HCT116 (cell line): Measurements from ENCODE around the gene CLCN1. TPM values are rescaled to one million over a fixed set of nuclear protein-coding genes. Genes with fewer than 3 reads are reported as not detected.

ENCODE experiments used
- ATAC-seq: fragments of 200-7000 bp; cut with Tn5 transposase; 2 replicates; pipeline ENCODE4 v1.9.1; 2020; ENCODE audit warnings: mild to moderate bottlenecking, moderate library complexity
- BruUV-seq: library from RNA; stranded (reverse); fragments of 400-500 nt; replicated peaks from 2 replicates; lab custom pipeline; 2021; lab: Mats Ljungman, UMichigan
- CTCF ChIA-PET: fragments of 300-600 bp; sonication (Branson Sonifier 250); formaldehyde crosslinking; loops from one replicate; lab custom pipeline; 2021; ENCODE audit warnings: antibody characterized with exemption; lab: Charles Lee
- POLR2A ChIA-PET: fragments of 300-600, 350-600 bp; sonication (Branson Sonifier 250); formaldehyde crosslinking; loops from one replicate; lab custom pipeline; 2021; ENCODE audit warnings: antibody characterized with exemption; lab: Charles Lee
- RAD21 ChIA-PET, 2 experiments: fragments of 300-600 bp; sonication (Branson Sonifier 250); formaldehyde crosslinking; loops; one replicate each; lab custom pipeline; 2023; ENCODE audit warnings: low total read pairs in 2 of 2; ENCODE audit not compliant: uncharacterized antibody in 2 of 2, unreplicated experiment in 2 of 2, low non-redundant PET in 1 of 2; lab: Charles Lee
- DNase-seq: peaks from one replicate; pipeline ENCODE4 v3.0.0-alpha.2; 2010; ENCODE audit warnings: low read depth, low spot score
- H2AFZ ChIP-seq: fragments of 200-600 bp; shearing (Covaris generic), sonication (generic); 2 replicates; pipeline ENCODE4 v1.6.1; 2017; ENCODE audit warnings: low read depth, mixed run types, mixed read lengths, antibody characterized with exemption, low read length; ENCODE audit not compliant: poor library complexity, severe bottlenecking
- H3K27ac ChIP-seq: 2 replicates; pipeline ENCODE4 v1.5.1; 2012; ENCODE audit warnings: low read depth, low read length
- H3K27me3 ChIP-seq: fragments of 200-600 bp; sonication (generic); 2 replicates; pipeline ENCODE4 v1.6.1; 2016; ENCODE audit warnings: mixed run types, low read length, mixed read lengths; ENCODE audit not compliant: insufficient read depth
- H3K36me3 ChIP-seq, 2 experiments: fragments of 200-500 bp in 1 of 2; fragments of 200-600 bp in 1 of 2; sonication (Bioruptor generic) in 1 of 2; sonication (generic) in 1 of 2; 2 replicates each; pipeline versions ENCODE4 v1.5.1 to v1.6.1; 2014 to 2016; ENCODE audit warnings: low read length in 2 of 2, inconsistent platforms in 1 of 2, mixed read lengths in 1 of 2, mixed run types in 1 of 2; ENCODE audit not compliant: insufficient read depth in 2 of 2, control insufficient read depth in 1 of 2
- H3K4me1 ChIP-seq, 2 experiments: fragments of 200-600 bp in 1 of 2; sonication (generic) in 1 of 2; 2 replicates each; pipeline versions ENCODE4 v1.5.1 to v1.6.1; 2012 to 2017; ENCODE audit warnings: low read length in 2 of 2, inconsistent platforms in 1 of 2, mild to moderate bottlenecking in 1 of 2, mixed read lengths in 1 of 2, mixed run types in 1 of 2, moderate library complexity in 1 of 2; ENCODE audit not compliant: insufficient read depth in 2 of 2, control insufficient read depth in 1 of 2
- H3K4me2 ChIP-seq: fragments of 200-600 bp; sonication (generic); 2 replicates; pipeline ENCODE4 v1.6.1; 2017; ENCODE audit warnings: mixed run types, low read length, mixed read lengths
- H3K4me3 ChIP-seq, 2 experiments: fragments of 200-600 bp in 1 of 2; sonication (generic) in 1 of 2; replicated peaks in 1 of 2; 2 replicates each; pipeline ENCODE4 v1.5.1; 2011 to 2016; ENCODE audit warnings: low read length in 2 of 2, control low read depth in 1 of 2, low read depth in 1 of 2, mild to moderate bottlenecking in 1 of 2, mixed read lengths in 1 of 2, mixed run types in 1 of 2
- H3K79me2 ChIP-seq: fragments of 200-600 bp; sonication (generic); 2 replicates; pipeline ENCODE4 v1.6.1; 2017; ENCODE audit warnings: mild to moderate bottlenecking, mixed run types, low read length, moderate library complexity, mixed read lengths; ENCODE audit not compliant: insufficient read depth
- H3K9ac ChIP-seq: fragments of 200-600 bp; sonication (generic); 2 replicates; pipeline ENCODE4 v1.6.1; 2016; ENCODE audit warnings: low read length, mixed read lengths
- H3K9me2 ChIP-seq: fragments of 200-600 bp; sonication (generic), shearing (Covaris generic); 2 replicates; pipeline ENCODE4 v1.6.1; 2017; ENCODE audit warnings: mixed run types, mild to moderate bottlenecking, moderate library complexity; ENCODE audit not compliant: insufficient read depth
- H3K9me3 ChIP-seq, 2 experiments: fragments of 200-500 bp in 1 of 2; fragments of 200-600 bp in 1 of 2; sonication (Bioruptor generic) in 1 of 2; sonication (generic) in 1 of 2; 2 replicates each; pipeline ENCODE4 v1.6.1; 2014 to 2017; ENCODE audit warnings: low read length in 2 of 2, mixed read lengths in 2 of 2, inconsistent platforms in 1 of 2, low read depth in 1 of 2, mild to moderate bottlenecking in 1 of 2, mixed run types in 1 of 2, moderate library complexity in 1 of 2; ENCODE audit not compliant: control insufficient read depth in 1 of 2, insufficient read depth in 1 of 2
- H4K20me1 ChIP-seq: fragments of 200-600 bp; sonication (generic), shearing (Covaris generic); 2 replicates; pipeline ENCODE4 v1.6.1; 2017; ENCODE audit warnings: mixed run types, mild to moderate bottlenecking, moderate library complexity; ENCODE audit not compliant: insufficient read depth
- CBX3 ChIP-seq: IDR thresholded peaks from 2 replicates; pipeline ENCODE4 v1.6.1; 2012; ENCODE audit warnings: low read depth
- CEBPB ChIP-seq: IDR thresholded peaks from 2 replicates; pipeline ENCODE4 v1.6.1; 2012; ENCODE audit warnings: low read depth
- EGR1 ChIP-seq: IDR thresholded peaks from 2 replicates; pipeline ENCODE4 v1.6.1; 2012; ENCODE audit warnings: low read depth
- EZH2 ChIP-seq: fragments of 200-600 bp; sonication (generic); IDR thresholded peaks from 2 replicates; pipeline ENCODE4 v1.6.1; 2017; ENCODE audit warnings: antibody characterized with exemption, mixed run types
- EZH2phosphoT487 ChIP-seq: fragments of 200-600 bp; IDR thresholded peaks from 2 replicates; pipeline ENCODE4 v1.6.1; 2018; ENCODE audit warnings: antibody characterized with exemption, borderline replicate concordance
- FOSL1 ChIP-seq: IDR thresholded peaks from 2 replicates; pipeline ENCODE4 v1.6.1; 2012; ENCODE audit warnings: low read depth
- POLR2A ChIP-seq: IDR thresholded peaks from 2 replicates; pipeline ENCODE4 v1.7.0; 2011; ENCODE audit warnings: borderline replicate concordance; ENCODE audit not compliant: insufficient read depth, insufficient read length; ENCODE audit errors: extremely low read depth
- POLR2AphosphoS5 ChIP-seq: IDR thresholded peaks from 2 replicates; pipeline ENCODE4 v1.6.1; 2011; ENCODE audit warnings: mild to moderate bottlenecking, low read depth, low read length, moderate library complexity
- SP1 ChIP-seq: IDR thresholded peaks from 2 replicates; pipeline ENCODE4 v1.6.1; 2012; ENCODE audit warnings: low read depth
- TCF7L2 ChIP-seq: IDR thresholded peaks from 2 replicates; pipeline ENCODE4 v1.7.0; 2011; ENCODE audit warnings: borderline replicate concordance, inconsistent platforms; ENCODE audit not compliant: insufficient read depth, insufficient read length; ENCODE audit errors: extremely low read depth
- YY1 ChIP-seq: IDR thresholded peaks from 2 replicates; pipeline ENCODE4 v1.6.1; 2011; ENCODE audit warnings: low read length, low read depth, moderate library complexity, mild to moderate bottlenecking; ENCODE audit not compliant: insufficient replicate concordance; ENCODE audit errors: extremely low read depth
- ZNF274 ChIP-seq: fragments of 200-500 bp; sonication (Bioruptor generic); IDR thresholded peaks from 2 replicates; pipeline ENCODE4 v1.6.1; 2014; ENCODE audit warnings: mild to moderate bottlenecking, low read depth, low read length, inconsistent platforms
- intact Hi-C: fragments of 100-400 bp; cut with micrococcal nuclease; formaldehyde crosslinking; loops from 2 replicates; pipeline ENCODE4 v1.10.0; 2022
- total RNA-seq: library from RNA; stranded (reverse); gene quantifications from one replicate; pipeline ENCODE4 v1.2.1, GENCODE V29; 2021; ENCODE audit not compliant: unreplicated experiment
- TF ChIP-seq, protein P1 (sequence below): IDR thresholded peaks from 2 replicates; pipeline ENCODE4 v1.6.1; 2012
- TF ChIP-seq, protein P2 (sequence below): IDR thresholded peaks from 2 replicates; pipeline ENCODE4 v1.6.1; 2012
- TF ChIP-seq, protein P3 (sequence below), 3 experiments: fragments of 200-600 bp in 1 of 3; sonication (generic) in 1 of 3; IDR thresholded peaks in 2 of 3; conservative IDR thresholded peaks in 1 of 3; 2 replicates each; pipeline ENCODE4 v1.5.1; 2012 to 2017; ENCODE audit warnings: low read depth in 2 of 3, low read length in 2 of 3, antibody characterized with exemption in 1 of 3, borderline replicate concordance in 1 of 3, control low read depth in 1 of 3, mild to moderate bottlenecking in 1 of 3, mixed read lengths in 1 of 3, mixed run types in 1 of 3, moderate library complexity in 1 of 3; ENCODE audit not compliant: insufficient read depth in 1 of 3

CLCN1 gene
- total RNA-seq, 1 experiment from 2014 or later = 0.47 TPM

DNA sequence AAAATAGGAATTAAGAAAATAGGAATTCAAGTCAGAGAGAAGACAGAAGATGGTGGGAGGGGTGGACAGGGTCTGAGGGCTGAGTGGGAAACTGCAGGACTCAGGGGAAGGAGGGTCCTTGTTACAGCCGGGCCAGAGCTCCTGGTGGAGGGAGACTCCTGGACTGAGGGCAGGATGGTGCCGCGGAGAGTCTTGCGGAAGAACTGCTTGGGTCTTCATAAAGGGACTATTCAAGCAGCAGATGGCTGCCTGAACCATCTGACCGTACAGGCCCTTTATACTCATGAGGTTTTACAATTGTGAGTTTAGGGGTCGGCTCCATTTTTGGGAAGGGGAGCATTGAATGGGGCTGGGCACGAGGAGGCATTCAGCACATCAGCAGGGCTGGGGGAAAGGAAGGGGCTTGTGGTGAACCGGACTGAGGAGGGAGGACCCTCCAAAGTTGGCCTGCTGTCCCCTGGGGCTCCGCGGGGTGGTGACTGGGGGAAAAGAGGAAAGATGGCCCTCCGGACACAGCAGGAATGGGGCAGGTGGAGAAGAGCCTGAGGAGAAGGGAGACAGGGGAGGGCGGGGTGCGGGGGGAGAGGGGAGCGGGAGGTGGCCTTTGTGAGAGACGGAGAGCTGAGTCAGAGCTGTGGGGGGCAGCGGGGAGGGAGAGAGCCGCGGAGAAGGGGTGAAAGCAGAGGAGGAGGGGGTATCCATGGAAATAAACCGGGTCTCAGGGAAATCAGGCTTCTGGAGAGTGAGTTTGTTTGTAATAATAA is 45.1 kb downstream of the CLCN1 start:
- H3K4me3 ChIP-seq = 0 out of 4 replicates have a peak overlapping the region, but pooled peaks of 1 of the 2 experiments have one; percentile 53
- TF ChIP-seq POLR2A = no peak
- no peak for TF ChIP-seq CBX3
- TF ChIP-seq, protein P1, sequence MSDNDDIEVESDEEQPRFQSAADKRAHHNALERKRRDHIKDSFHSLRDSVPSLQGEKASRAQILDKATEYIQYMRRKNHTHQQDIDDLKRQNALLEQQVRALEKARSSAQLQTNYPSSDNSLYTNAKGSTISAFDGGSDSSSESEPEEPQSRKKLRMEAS = no peak
- TF ChIP-seq, all 23 proteins: peak for 0
- Histone ChIP-seq H3K4me1 (peaks cover 0 to 6% of the 10 kb centered on the region in 2 experiments; a peak in 1 of 4 replicates), H3K9me3 (no peaks in the 10 kb centered on the region), H3K9me2 (no peaks in the 10 kb centered on the region), H3K79me2 (no peaks in the 10 kb centered on the region), H3K27me3 (no peaks in the 10 kb centered on the region), H3K36me3 (no peaks in the 10 kb centered on the region), H3K9ac (no peak overlapping the region), H3K4me2 (peak overlapping the region; percentile 67), H4K20me1 (no peaks in the 10 kb centered on the region), H2AFZ (no peak overlapping the region), H3K27ac (no peak overlapping the region)
- BruUV-seq = no TSS peak
- intact Hi-C loops = no loop called here
- ChIA-PET POLR2A (no interaction called here), CTCF (no interaction called here), RAD21 (no interaction called here)
- ATAC-seq (no peak), DNase-seq (no peak)

DNA sequence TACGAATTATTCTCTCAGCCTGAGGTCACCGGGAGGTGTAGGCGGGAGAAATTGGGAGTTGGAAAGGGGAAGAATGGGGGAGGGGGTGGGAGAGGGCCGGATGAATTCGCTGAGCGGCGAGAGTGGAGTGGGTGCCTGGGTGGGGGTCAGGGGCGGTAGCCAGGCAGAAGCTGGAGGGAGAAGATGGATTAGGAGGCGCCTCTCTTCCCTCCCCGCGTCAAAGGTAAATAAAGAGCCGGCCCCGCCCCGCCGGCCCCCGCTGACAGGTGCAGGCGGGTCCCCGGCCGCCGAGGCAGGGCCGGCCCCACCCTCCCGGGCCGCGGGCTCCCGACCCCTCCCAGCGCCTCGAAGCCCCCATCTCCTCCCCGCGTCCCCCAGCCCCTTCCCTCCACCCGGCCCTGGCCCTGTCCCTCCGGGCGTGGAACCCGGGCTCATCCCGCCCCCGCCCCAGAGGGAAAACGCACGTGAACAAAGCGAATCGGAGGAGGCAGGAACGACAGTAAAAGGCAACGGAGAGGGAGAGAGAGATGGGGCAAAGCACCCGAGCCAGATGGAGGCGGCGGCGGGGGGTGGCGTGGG is 45.7 kb downstream of the CLCN1 start:
- Histone ChIP-seq H3K9ac (no peak overlapping the region), H3K79me2 (no peaks in the 10 kb centered on the region), H3K27ac (no peak overlapping the region), H3K27me3 (no peaks in the 10 kb centered on the region), H3K36me3 (no peaks in the 10 kb centered on the region), H3K9me3 (no peaks in the 10 kb centered on the region), H3K4me3 (peak overlapping the region; percentile 34 to 53), H2AFZ (no peak overlapping the region), H3K9me2 (no peaks in the 10 kb centered on the region), H3K4me2 (peak overlapping the region; percentile 67), H3K4me1 (peaks cover 0 to 6% of the 10 kb centered on the region in 2 experiments; a peak in 1 of 4 replicates), H4K20me1 (no peaks in the 10 kb centered on the region)
- CTCF ChIA-PET = no interaction called here
- RAD21 ChIA-PET = no interaction called here
- intact Hi-C loops = loop anchor here (1.0 kb wide), 1 partner anchor 16 kb away; no protein-coding TSS in a partner anchor
- no peak for DNase-seq
- peak; percentile 47 for ATAC-seq
- POLR2A ChIA-PET = no interaction called here
- BruUV-seq = no TSS peak
- TF ChIP-seq POLR2AphosphoS5 (no peak), SP1 (no peak), TCF7L2 (no peak), EGR1 (no peak), ZNF274 (no peak), FOSL1 (no peak), YY1 (no peak), EZH2phosphoT487 (no peak), EZH2 (no peak), CEBPB (no peak)
- TF ChIP-seq, protein P2, sequence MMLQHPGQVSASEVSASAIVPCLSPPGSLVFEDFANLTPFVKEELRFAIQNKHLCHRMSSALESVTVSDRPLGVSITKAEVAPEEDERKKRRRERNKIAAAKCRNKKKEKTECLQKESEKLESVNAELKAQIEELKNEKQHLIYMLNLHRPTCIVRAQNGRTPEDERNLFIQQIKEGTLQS = no peak
- TF ChIP-seq, protein P3, sequence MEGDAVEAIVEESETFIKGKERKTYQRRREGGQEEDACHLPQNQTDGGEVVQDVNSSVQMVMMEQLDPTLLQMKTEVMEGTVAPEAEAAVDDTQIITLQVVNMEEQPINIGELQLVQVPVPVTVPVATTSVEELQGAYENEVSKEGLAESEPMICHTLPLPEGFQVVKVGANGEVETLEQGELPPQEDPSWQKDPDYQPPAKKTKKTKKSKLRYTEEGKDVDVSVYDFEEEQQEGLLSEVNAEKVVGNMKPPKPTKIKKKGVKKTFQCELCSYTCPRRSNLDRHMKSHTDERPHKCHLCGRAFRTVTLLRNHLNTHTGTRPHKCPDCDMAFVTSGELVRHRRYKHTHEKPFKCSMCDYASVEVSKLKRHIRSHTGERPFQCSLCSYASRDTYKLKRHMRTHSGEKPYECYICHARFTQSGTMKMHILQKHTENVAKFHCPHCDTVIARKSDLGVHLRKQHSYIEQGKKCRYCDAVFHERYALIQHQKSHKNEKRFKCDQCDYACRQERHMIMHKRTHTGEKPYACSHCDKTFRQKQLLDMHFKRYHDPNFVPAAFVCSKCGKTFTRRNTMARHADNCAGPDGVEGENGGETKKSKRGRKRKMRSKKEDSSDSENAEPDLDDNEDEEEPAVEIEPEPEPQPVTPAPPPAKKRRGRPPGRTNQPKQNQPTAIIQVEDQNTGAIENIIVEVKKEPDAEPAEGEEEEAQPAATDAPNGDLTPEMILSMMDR (IDR thresholded peaks at IDR 0.05 in 2 of 3, conservative IDR thresholded peaks at IDR 0.05 in 1 of 3; ENCODE audit: borderline replicate concordance in 1 of 3, insufficient read depth in 1 of 3, low read depth in 2 of 3, low read length in 2 of 3) = no peak
